ENCODE measurements around the gene HLA-DOA.
A peak's percentile ranks its signal among the peaks of the same experiment; 100 is the strongest.

The HLA-DOA gene

GRCh38 chr6:33015798-33016197, 6.4 kb upstream of the HLA-DOA start:
- FAIRE-seq: no peak

- FAIRE-seq: peak; percentile 97
Measured at GRCh38 chr6:33014841-33015634, 5.6 kb upstream of the HLA-DOA start.

- no peak for FAIRE-seq
Measured at GRCh38 chr6:33013608-33014007, 4.2 kb upstream of the HLA-DOA start.

- no peak for FAIRE-seq
Measured at GRCh38 chr6:33010356-33010755, 965 bp upstream of the HLA-DOA start.

GRCh38 chr6:33007831-33008400, 1.5 kb downstream of the HLA-DOA start:
- no peak for FAIRE-seq

GRCh38 chr6:33004940-33005339, 4.5 kb downstream of the HLA-DOA start:
- FAIRE-seq: no peak

- no peak for FAIRE-seq
Measured at GRCh38 chr6:33001685-33002084, 7.7 kb downstream of the HLA-DOA start.

- FAIRE-seq: no peak
Measured at GRCh38 chr6:33000055-33000454, 9.3 kb downstream of the HLA-DOA start.

- no peak for FAIRE-seq
Measured at GRCh38 chr6:32995448-32995847, 13.9 kb downstream of the HLA-DOA start.

GRCh38 chr6:32993363-32993973, 15.9 kb downstream of the HLA-DOA start:
- FAIRE-seq: no peak

- no peak for FAIRE-seq
Measured at GRCh38 chr6:32991972-32992371, 17.4 kb downstream of the HLA-DOA start.

GRCh38 chr6:32989368-32989767, 20.0 kb downstream of the HLA-DOA start:
- peak; percentile 79 for FAIRE-seq

- FAIRE-seq: peak; percentile 98
Measured at GRCh38 chr6:32984622-32985389, 24.6 kb downstream of the HLA-DOA start.

GRCh38 chr6:32983964-32984621, 25.3 kb downstream of the HLA-DOA start:
- FAIRE-seq: no peak

GRCh38 chr6:32983493-32983848, 25.9 kb downstream of the HLA-DOA start:
- FAIRE-seq: no peak

GRCh38 chr6:32982702-32983492, 26.5 kb downstream of the HLA-DOA start:
- peak; percentile 95 for FAIRE-seq

GRCh38 chr6:32982084-32982701, 27.2 kb downstream of the HLA-DOA start:
- FAIRE-seq: no peak

GRCh38 chr6:32980488-32981038, 28.8 kb downstream of the HLA-DOA start:
- FAIRE-seq: no peak

GRCh38 chr6:32979720-32980487, 29.5 kb downstream of the HLA-DOA start:
- no peak for FAIRE-seq

- no peak for FAIRE-seq
Measured at GRCh38 chr6:32977953-32978324, 31.5 kb downstream of the HLA-DOA start.
